ENCODE results near the gene TMEM38B.
A peak's percentile ranks its signal among the peaks of the same experiment; 100 is the strongest.

Gene TMEM38B

GRCh38 chr9:105694190-105694847 is at the start of gene TMEM38B:
Gene TMEM38B, plus strand, starts transcription at chr9:105694541. Its CDS starts 120 bp downstream, at chr9:105694661.
- DNase-seq, result peak; percentile 86

- no peak for DNase-seq
Measured at GRCh38 chr9:105646879-105647594, 47.3 kb upstream of the TMEM38B start.

- DNase-seq, result no peak
Measured at GRCh38 chr9:105647595-105648349, 46.6 kb upstream of the TMEM38B start.

- DNase-seq, result no peak
Measured at GRCh38 chr9:105651806-105652205, 42.5 kb upstream of the TMEM38B start.

- peak; percentile 28 for DNase-seq
Measured at GRCh38 chr9:105656131-105656921, 38.0 kb upstream of the TMEM38B start.

DNA sequence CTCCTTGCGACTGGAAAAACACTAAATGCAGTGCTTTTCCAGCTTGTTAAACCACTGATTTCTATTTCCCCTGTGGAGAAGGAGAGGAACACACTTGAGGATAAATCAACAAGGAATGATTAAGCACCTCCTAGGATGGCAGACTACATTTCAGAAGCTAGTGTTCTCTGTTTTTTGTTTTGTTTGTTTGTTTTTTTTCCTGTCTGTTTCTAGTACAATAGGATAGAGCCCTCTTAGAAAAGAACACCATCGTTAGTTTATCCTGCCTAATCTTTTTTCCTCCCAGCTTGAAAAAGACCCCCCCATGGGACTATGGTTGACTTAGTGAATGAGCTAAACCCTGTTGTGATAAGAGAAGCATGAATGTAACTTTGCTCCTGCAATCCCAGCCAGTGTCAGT is 36.0 kb upstream of the TMEM38B start:
- no peak for DNase-seq

DNA sequence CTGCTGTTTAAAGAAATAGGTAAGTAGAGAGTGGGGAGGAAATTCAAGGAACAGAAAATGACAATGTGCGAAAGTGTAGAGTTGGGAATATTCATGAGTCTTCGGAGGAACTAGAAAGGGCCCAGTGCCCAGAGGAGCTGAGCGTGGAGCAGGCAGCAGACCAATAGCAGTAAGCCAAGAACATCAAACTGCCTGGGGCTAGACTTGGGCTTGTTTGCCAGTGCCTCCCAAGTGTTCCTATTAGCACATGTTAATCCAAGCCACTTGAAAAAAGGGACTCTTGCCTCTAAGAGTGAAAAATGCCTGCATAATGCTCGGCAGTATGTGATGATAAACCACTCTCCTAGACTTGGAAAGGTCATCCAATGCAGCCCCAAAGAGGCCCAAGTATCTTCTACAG is 33.3 kb upstream of the TMEM38B start:
- no peak for DNase-seq

DNA sequence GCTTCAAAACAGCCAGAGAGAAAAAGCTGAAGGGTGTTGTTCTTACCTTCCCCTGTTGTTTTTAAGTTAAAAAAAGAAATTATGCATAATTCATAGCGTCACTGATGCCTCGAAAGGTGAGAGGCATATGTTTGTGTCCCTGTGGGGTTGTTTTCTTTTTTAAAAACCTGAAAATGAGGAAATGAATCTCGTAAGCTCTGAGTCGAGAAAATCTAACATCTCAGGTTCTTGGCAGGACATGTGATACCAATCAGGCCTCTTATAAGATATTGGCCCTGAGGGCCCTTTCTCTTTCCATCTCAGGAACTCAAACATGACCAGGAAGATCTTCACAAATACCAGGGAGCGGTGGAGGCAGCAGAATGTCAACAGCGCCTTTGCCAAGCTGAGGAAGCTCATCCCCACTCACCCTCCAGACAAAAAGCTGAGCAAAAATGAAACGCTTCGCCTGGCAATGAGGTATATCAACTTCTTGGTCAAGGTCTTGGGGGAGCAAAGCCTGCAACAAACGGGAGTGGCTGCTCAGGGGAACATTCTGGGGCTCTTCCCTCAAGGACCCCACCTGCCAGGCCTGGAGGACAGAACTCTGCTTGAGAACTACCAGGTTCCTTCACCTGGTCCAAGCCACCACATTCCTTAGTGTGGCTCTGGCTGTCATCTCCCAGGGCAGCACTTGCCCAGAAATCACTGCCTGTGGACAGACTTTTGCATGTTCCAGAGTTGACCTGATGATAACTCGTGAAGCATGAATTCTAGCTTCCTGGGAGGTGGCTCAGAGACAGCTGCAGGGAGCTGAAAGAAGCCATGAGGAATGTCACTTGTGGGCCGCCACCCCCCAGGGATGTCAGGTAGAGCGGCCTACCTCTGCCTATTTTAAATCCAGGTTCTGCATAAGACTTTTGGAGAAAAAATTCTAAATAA is 31.9 kb upstream of the TMEM38B start, which contains the start of gene TAL2:
Gene TAL2 (plus strand): TSS at position 274 of the 921 bp plus-strand sequence. CDS start 40 bp downstream, at position 314.
- no peak for DNase-seq

DNA sequence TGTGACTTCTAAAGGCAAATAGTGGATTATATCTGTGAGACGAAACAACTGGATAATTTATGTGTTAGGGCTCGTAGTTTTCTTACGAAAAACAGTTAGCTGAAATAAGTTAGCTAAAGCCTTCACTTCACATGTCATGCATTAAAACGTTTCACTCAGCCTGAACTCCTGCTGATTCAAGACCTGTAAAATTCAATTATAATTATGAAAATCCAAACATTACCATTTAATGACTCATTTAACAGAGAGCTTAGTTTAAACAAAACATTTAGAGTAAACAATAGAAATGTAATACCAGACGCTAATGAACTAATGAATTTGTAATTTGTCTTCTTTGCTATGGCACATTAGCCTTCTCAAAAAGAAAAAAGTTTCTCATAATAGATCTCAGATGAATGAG is 30.4 kb upstream of the TMEM38B start:
- DNase-seq, result no peak

- DNase-seq, result no peak
Measured at GRCh38 chr9:105667867-105668266, 26.5 kb upstream of the TMEM38B start.

- DNase-seq, result no peak
Measured at GRCh38 chr9:105670315-105670714, 24.0 kb upstream of the TMEM38B start.

- no peak for DNase-seq
Measured at GRCh38 chr9:105670775-105671174, 23.6 kb upstream of the TMEM38B start.

GRCh38 chr9:105672711-105673234 is 21.6 kb upstream of the TMEM38B start:
- no peak for DNase-seq

GRCh38 chr9:105673850-105674387 is 20.4 kb upstream of the TMEM38B start:
- DNase-seq, result no peak

DNA sequence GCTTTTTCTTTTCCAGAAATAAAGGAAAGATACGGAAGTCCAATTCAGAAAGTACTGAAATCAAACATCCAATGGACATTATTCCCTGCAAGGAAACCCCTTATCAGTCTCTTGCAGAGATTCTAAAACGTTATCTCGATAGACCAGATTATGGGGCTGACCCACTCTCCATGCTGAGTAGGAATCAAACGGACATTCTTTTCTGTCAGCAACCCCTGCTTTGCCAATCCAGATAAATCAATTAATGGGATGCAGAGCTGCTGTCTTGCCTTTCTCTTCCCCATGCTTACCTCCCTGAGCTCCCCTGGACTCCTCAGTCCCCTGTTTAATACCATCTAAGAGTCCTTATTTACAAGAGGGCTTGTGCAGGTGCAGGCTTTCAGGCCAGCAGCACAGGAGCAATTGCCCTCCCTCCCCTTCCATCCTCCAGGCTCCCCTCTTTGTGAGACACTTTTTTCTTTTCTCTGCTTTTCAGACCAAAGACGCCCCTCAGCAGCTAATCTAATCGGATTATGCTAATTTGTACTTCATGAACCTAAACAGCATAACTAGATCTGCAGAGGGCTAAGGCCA is 17.9 kb upstream of the TMEM38B start:
- DNase-seq, result no peak

- DNase-seq, result no peak
Measured at GRCh38 chr9:105678163-105678562, 16.2 kb upstream of the TMEM38B start.

- DNase-seq, result no peak
Measured at GRCh38 chr9:105678781-105679180, 15.6 kb upstream of the TMEM38B start.

DNA sequence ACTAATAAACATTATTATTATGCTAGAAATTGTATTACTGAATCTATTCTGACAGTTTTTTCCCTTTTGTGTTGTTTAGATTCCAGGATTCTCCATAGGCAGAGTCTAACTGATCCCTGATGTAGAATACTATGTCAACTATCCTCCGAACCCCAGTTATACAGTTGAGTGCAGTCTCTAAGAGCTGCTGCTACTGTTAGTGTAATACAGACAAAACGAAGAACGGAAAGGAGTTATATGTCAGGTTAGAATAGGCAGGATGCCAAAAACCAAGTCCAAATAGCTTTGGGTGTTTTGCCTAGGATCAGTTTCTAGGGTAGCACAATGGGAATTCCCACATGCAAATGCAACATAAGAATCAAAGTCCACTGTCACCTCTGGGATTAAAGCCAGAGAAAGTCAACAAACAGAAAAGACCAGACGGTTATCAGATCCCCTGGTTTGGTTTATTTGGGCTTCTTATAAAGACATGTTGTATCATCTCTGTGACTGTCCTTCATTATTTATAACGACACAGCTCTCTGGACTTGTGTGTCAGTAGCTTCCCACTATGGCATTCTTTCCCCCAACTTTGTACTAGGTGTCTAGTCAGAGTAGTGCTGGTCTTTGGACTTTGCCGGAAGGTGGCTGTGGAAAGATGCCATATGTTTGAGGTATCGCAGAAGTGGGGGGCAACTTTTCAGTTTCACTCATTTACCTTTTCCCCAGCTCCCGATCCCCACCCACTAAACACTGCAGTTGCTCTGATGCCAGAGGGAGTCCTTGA is 14.9 kb upstream of the TMEM38B start:
- no peak for DNase-seq

DNA sequence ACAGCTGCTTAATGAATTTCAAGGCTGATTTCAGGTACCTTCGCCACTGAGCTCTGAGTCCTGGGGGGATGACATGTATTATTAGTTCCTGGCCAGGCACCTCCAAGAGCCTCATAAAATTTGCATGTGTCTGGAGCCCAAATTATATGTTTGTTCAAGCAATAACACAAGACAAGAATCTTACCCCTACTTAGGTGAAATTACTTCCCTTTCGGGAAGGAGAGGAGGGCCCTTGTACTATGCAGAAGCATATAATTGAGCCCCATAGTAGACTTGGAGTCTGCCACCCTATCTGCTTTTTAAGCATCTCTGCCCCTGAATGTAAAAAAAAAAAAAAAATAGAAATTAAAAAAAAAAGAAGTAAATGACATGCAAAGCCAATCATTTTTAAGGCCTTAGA is 13.0 kb upstream of the TMEM38B start:
- DNase-seq, result no peak

DNA sequence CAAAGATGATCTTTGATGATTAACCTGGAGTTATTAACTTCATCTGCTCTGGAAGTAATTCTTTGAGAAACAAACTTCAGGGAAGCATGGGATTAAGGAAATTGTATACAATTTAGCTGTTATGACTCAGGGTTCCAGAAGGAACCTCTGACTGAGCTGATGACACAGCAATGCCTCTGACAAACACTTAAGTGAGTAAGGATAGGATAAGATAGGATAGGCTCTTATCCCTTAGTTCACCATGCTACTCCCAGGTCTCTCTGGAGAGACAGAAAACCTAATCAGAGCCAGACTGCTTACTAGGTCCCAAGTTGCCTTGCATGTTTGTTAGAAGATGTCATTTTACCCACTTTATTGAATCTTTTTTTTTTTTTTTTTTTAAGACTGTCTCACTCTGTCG is 12.6 kb upstream of the TMEM38B start:
- no peak for DNase-seq

All from CD4-positive, alpha-beta T cell treated with Interleukin-17A for 4 hours (primary cell).